Naive thymus-derived CD4-positive, alpha-beta T cell (primary cell): ENCODE data around the gene SLC4A1. TPM values are rescaled to one million over a fixed set of nuclear protein-coding genes. Genes with fewer than 3 reads are reported as not detected.
A peak's percentile ranks its signal among the peaks of the same experiment; 100 is the strongest.

ENCODE experiments used
- ATAC-seq: fragments of 150-1000 bp; cut with Tn5 transposase; 2 replicates; pipeline ENCODE4 v1.10.0; 2021; ENCODE audit warnings: mild to moderate bottlenecking, moderate library complexity
- CTCF ChIA-PET: fragments of 350-600 bp; sonication (Branson Sonifier 250); formaldehyde crosslinking; loops from one replicate; lab custom pipeline; 2021; ENCODE audit warnings: antibody characterized with exemption; lab: Charles Lee
- POLR2A ChIA-PET: fragments of 350-600 bp; sonication (Branson Sonifier 250); formaldehyde crosslinking; loops from one replicate; lab custom pipeline; 2021; ENCODE audit warnings: antibody characterized with exemption, inconsistent platforms; lab: Charles Lee
- DNase-seq, 9 donors: peaks; one replicate each; pipeline versions ENCODE4 v3.0.0 to v3.0.0-alpha.2; 2020 to 2022; ENCODE audit warnings: mixed read lengths in 1 of 9
- H3K27ac ChIP-seq: one replicate; pipeline ENCODE4 v1.7.0; 2013; ENCODE audit warnings: mild to moderate bottlenecking, low read depth, low read length, moderate library complexity
- H3K27me3 ChIP-seq, 2 donors: one replicate each; pipeline ENCODE4 v1.7.0; 2013; ENCODE audit warnings: low read length in 2 of 2, mild to moderate bottlenecking in 2 of 2, moderate library complexity in 2 of 2; ENCODE audit not compliant: control insufficient read depth in 2 of 2, insufficient read depth in 2 of 2
- H3K36me3 ChIP-seq, 3 experiments: 1 replicate in 2 of 3; 2 replicates in 1 of 3; pipeline ENCODE4 v1.7.0; 2013; ENCODE audit warnings: low read length in 3 of 3, mild to moderate bottlenecking in 3 of 3, moderate library complexity in 1 of 3; ENCODE audit not compliant: insufficient read depth in 3 of 3, control insufficient read depth in 2 of 3
- H3K4me1 ChIP-seq, 2 donors: one replicate each; pipeline ENCODE4 v1.7.0; 2013; ENCODE audit warnings: low read length in 2 of 2, mild to moderate bottlenecking in 2 of 2, moderate library complexity in 1 of 2; ENCODE audit not compliant: control insufficient read depth in 2 of 2, insufficient read depth in 2 of 2
- H3K4me3 ChIP-seq: 2 replicates; pipeline ENCODE4 v1.7.0; 2013; ENCODE audit warnings: mild to moderate bottlenecking, low read length
- H3K9me3 ChIP-seq, 3 experiments: 1 replicate in 2 of 3; 2 replicates in 1 of 3; pipeline ENCODE4 v1.7.0; 2013; ENCODE audit warnings: low read length in 3 of 3; ENCODE audit not compliant: control insufficient read depth in 2 of 3
- H3K27ac Mint-ChIP-seq, 9 donors: one replicate each; pipeline ENCODE4 v1.8.0; 2020 to 2022; ENCODE audit warnings: mixed read lengths in 9 of 9, mild to moderate bottlenecking in 8 of 9, moderate library complexity in 5 of 9, inconsistent platforms in 2 of 9
- H3K27me3 Mint-ChIP-seq, 5 donors: one replicate each; pipeline ENCODE4 v1.8.0; 2021 to 2022; ENCODE audit warnings: mixed read lengths in 5 of 5, mild to moderate bottlenecking in 1 of 5
- H3K36me3 Mint-ChIP-seq, 5 donors: one replicate each; pipeline ENCODE4 v1.8.0; 2020 to 2022; ENCODE audit warnings: mixed read lengths in 5 of 5, mild to moderate bottlenecking in 3 of 5, inconsistent platforms in 1 of 5
- H3K4me1 Mint-ChIP-seq, 7 donors: one replicate each; pipeline ENCODE4 v1.8.0; 2020 to 2022; ENCODE audit warnings: mixed read lengths in 7 of 7, mild to moderate bottlenecking in 3 of 7, inconsistent platforms in 1 of 7
- H3K4me3 Mint-ChIP-seq, 10 donors: one replicate each; pipeline ENCODE4 v1.8.0; 2020 to 2022; ENCODE audit warnings: mild to moderate bottlenecking in 10 of 10, mixed read lengths in 10 of 10, moderate library complexity in 6 of 10, inconsistent platforms in 2 of 10
- H3K9me3 Mint-ChIP-seq, 11 donors: one replicate each; pipeline ENCODE4 v1.8.0; 2020 to 2022; ENCODE audit warnings: mixed read lengths in 11 of 11, mild to moderate bottlenecking in 4 of 11, inconsistent platforms in 1 of 11, moderate library complexity in 1 of 11
- intact Hi-C, 2 donors: fragments of 100-400 bp; cut with micrococcal nuclease; formaldehyde crosslinking; loops; one replicate each; pipeline ENCODE4 v1.15.1; 2023
- microRNA-seq: library from miRNA; unstranded; fragments of <30 nt; microRNA quantifications from one replicate; pipeline ENCODE4 v1.2.0, GENCODE V29; 2022; ENCODE audit warnings: borderline microRNAs expressed
- polyA plus RNA-seq, 2 donors: library from polyadenylated mRNA; unstranded; fragments of 300-500 nt; fragmentation: Illumina TruSeq; gene quantifications; one replicate each; pipeline ENCODE4 v1.2.3, GENCODE V29; 2021
- total RNA-seq, 6 experiments: library from RNA in 5 of 6; stranded (reverse) in 5 of 6; gene quantifications; 1 replicate in 5 of 6; 2 replicates in 1 of 6; pipeline ENCODE4 v1.2.3 and lab custom pipeline; 2021 to 2026

The SLC4A1 gene
- total and polyA plus RNA-seq, 7 experiments from 2014 or later: 0.15 TPM; not detected in 6

GRCh38 chr17:44199553-44200477, 68.1 kb downstream of the SLC4A1 start, which contains the start of gene ATXN7L3:
TSS of gene ATXN7L3 (minus strand) at chr17:44199884. CDS start at chr17:44198070, 1,814 bp downstream.
- Histone ChIP-seq H3K9me3 (no peaks in the 10 kb centered on the region), H3K36me3 (peaks cover 0 to 27% (median 6%) of the 10 kb centered on the region in 3 experiments), H3K4me3 (peak within 1 kb of the TSS; percentile 68), H3K27me3 (no peaks in the 10 kb centered on the region), H3K27ac (peak within 1 kb of the TSS; percentile 93), H3K4me1 (peaks cover 27 to 34% of the 10 kb centered on the region in 2 donors)
- peak; percentile 91 for ATAC-seq
- peak; percentile 90 to 99 (median 98) for DNase-seq
- intact Hi-C loops: loop anchor here (1.0 to 5.0 kb wide), 11 partner anchors 10 to 1028 kb away; partner anchors contain the start of genes DCAKD (in 1 of the 2), GPATCH8 (in 1 of the 2), GRN (in 1 of the 2) and HDAC5 (in 1 of the 2)
- H3K36me3 Mint-ChIP-seq: peaks cover 0 to 21% (median 8%) of the 10 kb centered on the region in 5 donors
- no peaks in the 10 kb centered on the region for H3K27me3 Mint-ChIP-seq
- H3K27ac Mint-ChIP-seq: peak within 1 kb of the TSS; percentile 91 to 97 (median 96)
- H3K4me3 Mint-ChIP-seq: peak within 1 kb of the TSS; percentile 90 to 97 (median 92)
- POLR2A ChIA-PET: interaction anchor here (1.1 to 12.1 kb wide), 5 partner anchors 13 to 962 kb away, joined by 3 to 319 read pairs (median 11); partner anchors contain the start of genes HEXIM2, TMUB2 and UBTF
- H3K4me1 Mint-ChIP-seq: peaks cover 39 to 61% (median 53%) of the 10 kb centered on the region in 7 donors
- H3K9me3 Mint-ChIP-seq: peaks cover 0 to 3% (median 0%) of the 10 kb centered on the region in 11 donors
- CTCF ChIA-PET: no interaction called here

- H3K4me1 Mint-ChIP-seq: peaks cover 32 to 54% (median 45%) of the 10 kb centered on the region in 7 donors
- no peaks in the 10 kb centered on the region for H3K27me3 Mint-ChIP-seq
- H3K36me3 Mint-ChIP-seq: peaks cover 0 to 23% (median 8%) of the 10 kb centered on the region in 5 donors
- peaks cover 0 to 3% (median 0%) of the 10 kb centered on the region in 11 donors for H3K9me3 Mint-ChIP-seq
- no peaks in the 10 kb centered on the region for H3K27me3 ChIP-seq
- H3K9me3 ChIP-seq: no peaks in the 10 kb centered on the region
- ATAC-seq (peak; percentile 25), DNase-seq (peak; percentile 49 to 75 (median 62))
- H3K4me3 Mint-ChIP-seq: peak overlapping the region; percentile 86 to 95 (median 92)
- peaks cover 25 to 33% of the 10 kb centered on the region in 2 donors for H3K4me1 ChIP-seq
- H3K27ac Mint-ChIP-seq: peak overlapping the region; percentile 84 to 96 (median 93)
- peak overlapping the region; percentile 83 for H3K27ac ChIP-seq
- H3K36me3 ChIP-seq: peaks cover 0 to 36% (median 12%) of the 10 kb centered on the region in 3 experiments
- intact Hi-C loops: loop anchor here in 1 of 2 donors (1.0 to 5.0 kb wide), 2 partner anchors 13 to 1027 kb away; partner anchors contain the start of genes NBR1 and TMUB2
- POLR2A ChIA-PET: interaction anchor here (0.6 to 12.1 kb wide), 13 partner anchors 13 to 1200 kb away, joined by 3 to 319 read pairs (median 4); partner anchors contain the start of genes HDAC5, HEXIM2, SLC25A39 and TMUB2
- CTCF ChIA-PET: interaction anchor here (0.6 to 2.7 kb wide), 5 partner anchors 10 to 273 kb away, joined by 3 to 13 read pairs (median 8); no protein-coding TSS in a partner anchor
- H3K4me3 ChIP-seq: peak overlapping the region; percentile 65
Observed at GRCh38 chr17:44198721-44199552, 69.0 kb downstream of the SLC4A1 start.

Small RNAs within 50 kb of the gene (microRNA-seq; reads per million reads assigned to microRNA genes)
- not detected for gene MIR6782

Other genes with a start within 250 kb of the SLC4A1 start
- gene LSM12, start 201.5 kb downstream of the SLC4A1 start, total RNA-seq: 10 to 100 TPM; 29.3 to 67.9 (median 33.2) TPM
- gene LSM12, start 201.5 kb downstream of the SLC4A1 start, polyA plus RNA-seq: 10 to 100 TPM; 69.5 to 72.5 TPM
- gene G6PC3, start 197.4 kb downstream of the SLC4A1 start, total RNA-seq: 10 to 100 TPM in 4 of 5 experiments, 1 to 10 TPM in 1; 9.4 to 25.8 (median 13.9) TPM
- gene G6PC3, start 197.4 kb downstream of the SLC4A1 start, polyA plus RNA-seq: 10 to 100 TPM; 18.3 to 18.5 TPM
- gene HDAC5, start 144.5 kb downstream of the SLC4A1 start, total RNA-seq: 100 to 1,000 TPM in 1 of 5 experiments, 10 to 100 TPM in 4; 15.2 to 106 (median 70.9) TPM
- gene HDAC5, start 144.5 kb downstream of the SLC4A1 start, polyA plus RNA-seq: 10 to 100 TPM; 18.3 to 41.9 TPM
- 10 to 100 TPM in 1 of 5 experiments, 1 to 10 TPM in 2, under 1 TPM in 2; 0.76 to 12.3 (median 2.1) TPM for gene HROB, start 126.2 kb downstream of the SLC4A1 start, total RNA-seq
- gene HROB, start 126.2 kb downstream of the SLC4A1 start, polyA plus RNA-seq: under 1 TPM; 0.26 to 0.48 TPM
- gene ASB16, start 97.4 kb downstream of the SLC4A1 start, total RNA-seq: under 1 TPM in 1 of 5 experiments, not detected in 4; 0.34 TPM
- under 1 TPM in 1 of 2 donors, not detected in 1; 0.08 TPM for gene ASB16, start 97.4 kb downstream of the SLC4A1 start, polyA plus RNA-seq
- gene TMUB2, start 81.2 kb downstream of the SLC4A1 start, total RNA-seq: 10 to 100 TPM; 34.9 to 56.0 (median 41.6) TPM
- gene TMUB2, start 81.2 kb downstream of the SLC4A1 start, polyA plus RNA-seq: 10 to 100 TPM; 21.8 to 24.4 TPM
- 100 to 1,000 TPM in 4 of 5 experiments, 10 to 100 TPM in 1; 93.5 to 130 (median 124) TPM for gene ATXN7L3, start 68.3 kb downstream of the SLC4A1 start, total RNA-seq
- 10 to 100 TPM; 10.5 to 18.1 TPM for gene ATXN7L3, start 68.3 kb downstream of the SLC4A1 start, polyA plus RNA-seq
- gene UBTF, start 48.5 kb downstream of the SLC4A1 start, total RNA-seq: 100 to 1,000 TPM; 126 to 303 (median 175) TPM
- gene UBTF, start 48.5 kb downstream of the SLC4A1 start, polyA plus RNA-seq: 10 to 100 TPM; 49.0 to 84.7 TPM
- gene RUNDC3A, start 40.5 kb upstream of the SLC4A1 start, total RNA-seq: under 1 TPM in 2 of 5 experiments, not detected in 3; 0.08 to 0.22 TPM
- gene RUNDC3A, start 40.5 kb upstream of the SLC4A1 start, polyA plus RNA-seq: not detected
- 100 to 1,000 TPM in 3 of 5 experiments, 10 to 100 TPM in 2; 75.4 to 107 (median 101) TPM for gene SLC25A39, start 56.7 kb upstream of the SLC4A1 start, total RNA-seq
- 100 to 1,000 TPM; 122 to 155 TPM for gene SLC25A39, start 56.7 kb upstream of the SLC4A1 start, polyA plus RNA-seq
- gene GRN, start 77.2 kb upstream of the SLC4A1 start, total RNA-seq: 100 to 1,000 TPM in 1 of 5 experiments, 10 to 100 TPM in 4; 49.5 to 374 (median 52.2) TPM
- 10 to 100 TPM; 52.2 to 58.7 TPM for gene GRN, start 77.2 kb upstream of the SLC4A1 start, polyA plus RNA-seq
- gene FAM171A2, start 95.7 kb upstream of the SLC4A1 start, total RNA-seq: under 1 TPM; 0.24 to 0.78 (median 0.39) TPM
- under 1 TPM; 0.11 to 0.16 TPM for gene FAM171A2, start 95.7 kb upstream of the SLC4A1 start, polyA plus RNA-seq
- gene ITGA2B, start 121.5 kb upstream of the SLC4A1 start, total RNA-seq: 10 to 100 TPM in 1 of 5 experiments, 1 to 10 TPM in 1, under 1 TPM in 3; 0.43 to 19.7 (median 0.67) TPM
- gene ITGA2B, start 121.5 kb upstream of the SLC4A1 start, polyA plus RNA-seq: not detected
- gene GPATCH8, start 235.3 kb upstream of the SLC4A1 start, total RNA-seq: 10 to 100 TPM; 45.0 to 88.5 (median 82.9) TPM
- 10 to 100 TPM; 40.2 to 59.1 TPM for gene GPATCH8, start 235.3 kb upstream of the SLC4A1 start, polyA plus RNA-seq